ENCODE results near the gene MBD4. TPM values are rescaled to one million over a fixed set of nuclear protein-coding genes. Genes with fewer than 3 reads are reported as not detected.
"Not testable (repeated sequence)": the region's sequence is repeated elsewhere in the genome, so short reads cannot be mapped to it uniquely, and the experiment has no call there.

The MBD4 gene
- total RNA-seq, 1 donor from 2014 or later: 31.6 TPM

DNA sequence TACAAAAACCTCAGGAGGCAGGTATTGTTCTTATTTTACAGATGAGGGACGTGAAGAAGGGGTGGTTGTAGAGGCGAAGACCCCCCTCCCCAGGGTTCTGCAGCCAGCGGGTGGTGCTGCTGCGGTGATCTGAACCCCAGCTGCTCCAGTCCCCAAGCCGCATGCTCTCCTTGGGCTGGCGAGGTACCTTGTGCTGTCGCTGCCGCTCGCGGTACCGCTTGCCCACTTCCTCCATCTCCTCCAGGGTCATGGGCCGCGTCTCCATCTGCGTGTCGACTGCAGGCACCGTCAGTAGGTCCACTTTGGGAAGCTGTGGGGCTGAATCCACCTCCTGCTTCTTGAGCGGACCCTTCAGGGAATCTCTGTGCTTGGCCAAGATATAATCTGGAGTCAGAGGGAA lies 28.8 kb downstream of the MBD4 start:
- no peak for DNase-seq (ENCODE audit: low spot score)

DNA sequence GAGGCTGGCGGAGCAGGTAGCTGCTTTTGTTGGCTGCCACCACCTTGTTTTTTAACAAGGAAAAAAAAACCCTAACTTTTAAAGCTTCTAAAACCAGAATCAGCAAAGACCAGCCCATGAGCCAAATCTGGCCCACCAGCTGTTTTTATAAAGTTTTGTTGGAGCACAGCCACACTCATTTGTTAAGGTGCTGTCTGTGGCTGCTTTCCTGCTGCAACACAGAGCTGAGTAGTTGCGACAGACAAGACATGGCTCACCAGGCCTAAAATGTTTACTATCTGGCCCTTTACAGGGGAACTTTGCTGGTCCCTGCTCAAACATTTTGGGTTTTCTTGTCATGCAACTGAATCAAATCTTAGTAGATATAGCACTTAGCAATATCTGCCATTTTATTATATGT lies 30.2 kb downstream of the MBD4 start:
- DNase-seq (ENCODE audit: low spot score): no peak

DNA sequence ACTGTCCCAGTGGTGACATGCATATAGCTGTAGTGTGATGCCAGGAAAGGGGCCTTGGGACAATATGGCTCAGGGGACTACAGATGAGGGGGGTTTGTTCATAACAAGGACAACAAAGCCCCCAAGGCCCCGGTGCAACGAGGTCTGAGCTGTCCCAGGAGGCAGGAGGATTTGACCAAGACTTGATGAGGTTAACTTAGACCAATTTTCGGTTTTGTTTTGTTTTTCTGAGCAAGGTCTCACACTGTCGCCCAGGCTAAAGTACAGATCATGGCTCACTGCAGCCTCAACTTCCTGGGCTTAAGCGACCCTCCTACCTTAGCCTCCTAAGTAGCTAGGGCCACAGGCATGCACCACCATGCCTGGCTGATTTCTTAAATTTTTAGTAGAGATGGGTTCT lies 35.1 kb downstream of the MBD4 start:
- no peak for DNase-seq (ENCODE audit: low spot score)

DNA sequence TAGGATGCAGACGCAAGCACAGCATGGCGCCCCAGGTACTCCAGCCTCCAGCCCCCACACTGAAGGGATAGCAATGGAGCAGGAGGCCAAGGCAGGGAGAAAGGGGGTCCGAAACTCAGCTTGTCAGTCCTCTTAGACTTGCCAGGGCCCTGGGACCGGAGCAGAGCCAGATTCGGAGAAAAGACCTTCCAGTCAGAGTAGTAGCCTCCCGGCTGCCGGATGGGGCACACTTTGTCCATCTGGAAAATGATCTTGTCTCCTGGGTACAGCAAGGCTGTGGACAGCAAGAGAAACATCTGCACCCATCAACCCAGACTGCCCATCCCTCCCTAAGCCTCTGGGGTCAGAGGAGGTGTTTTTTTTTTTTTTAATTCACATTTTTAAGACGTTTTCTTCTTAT lies 35.6 kb downstream of the MBD4 start:
- DNase-seq (ENCODE audit: low spot score): no peak

DNA sequence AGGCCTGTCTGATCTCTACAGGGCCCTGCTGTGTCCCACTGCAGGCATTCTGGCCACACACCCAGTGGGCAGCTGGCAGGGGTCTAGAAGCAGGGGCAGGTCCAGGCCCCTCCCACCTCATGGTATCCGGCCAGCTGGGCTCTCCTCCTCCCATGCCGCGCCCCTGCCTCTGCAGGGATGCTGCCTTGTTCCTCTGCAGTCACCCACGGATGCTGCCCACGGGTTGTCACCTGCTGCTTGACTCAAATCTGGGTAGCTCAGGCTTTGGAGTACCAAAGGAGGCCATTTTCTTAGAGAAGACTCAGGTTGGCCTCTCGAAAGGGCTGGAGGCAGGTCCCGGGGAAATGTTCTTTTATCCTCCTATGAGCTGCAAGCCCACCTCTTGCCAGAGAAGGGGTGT lies 36.3 kb downstream of the MBD4 start:
- DNase-seq (ENCODE audit: low spot score): no peak

DNA sequence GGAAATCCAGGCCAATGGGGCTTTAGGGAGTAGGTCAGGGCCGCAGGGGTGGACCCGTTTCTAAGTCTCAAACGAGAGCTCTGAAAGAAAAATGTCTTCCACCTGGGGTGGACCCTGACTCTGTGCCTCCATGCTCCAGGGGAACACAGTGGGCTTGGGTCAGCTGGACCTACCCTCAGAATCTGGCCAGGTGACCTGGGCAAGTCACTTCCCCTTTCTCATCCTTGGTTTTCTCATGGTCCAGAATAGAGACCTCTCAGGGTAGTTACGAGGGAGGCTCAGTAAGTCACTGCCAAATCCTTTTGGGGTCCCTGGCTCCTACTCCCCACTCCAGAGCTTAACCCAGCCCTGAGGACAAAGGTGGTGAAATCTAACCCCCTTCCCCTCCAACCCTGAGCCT lies 37.1 kb downstream of the MBD4 start:
- no peak for DNase-seq (ENCODE audit: low spot score)

DNA sequence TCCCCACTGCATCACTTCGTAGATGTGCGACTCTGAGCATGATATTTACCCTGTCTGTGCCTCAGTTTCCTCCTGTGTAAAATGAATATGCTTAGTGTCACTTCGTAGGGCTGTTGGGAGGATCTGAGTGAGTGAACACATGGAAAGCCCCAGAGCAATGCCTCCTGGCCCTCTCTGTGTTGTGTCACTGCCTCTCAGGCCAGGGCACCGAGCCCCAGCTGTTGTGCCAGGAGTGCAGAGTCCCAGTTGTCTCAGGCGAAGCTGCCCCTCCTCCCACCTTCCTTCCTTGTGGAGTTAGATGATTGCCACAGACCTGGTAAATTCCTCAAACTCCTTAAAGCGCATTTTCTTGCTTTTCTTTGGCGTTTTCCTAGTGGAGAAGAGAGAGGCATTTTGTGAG lies 37.5 kb downstream of the MBD4 start:
- DNase-seq (ENCODE audit: low spot score): no peak

DNA sequence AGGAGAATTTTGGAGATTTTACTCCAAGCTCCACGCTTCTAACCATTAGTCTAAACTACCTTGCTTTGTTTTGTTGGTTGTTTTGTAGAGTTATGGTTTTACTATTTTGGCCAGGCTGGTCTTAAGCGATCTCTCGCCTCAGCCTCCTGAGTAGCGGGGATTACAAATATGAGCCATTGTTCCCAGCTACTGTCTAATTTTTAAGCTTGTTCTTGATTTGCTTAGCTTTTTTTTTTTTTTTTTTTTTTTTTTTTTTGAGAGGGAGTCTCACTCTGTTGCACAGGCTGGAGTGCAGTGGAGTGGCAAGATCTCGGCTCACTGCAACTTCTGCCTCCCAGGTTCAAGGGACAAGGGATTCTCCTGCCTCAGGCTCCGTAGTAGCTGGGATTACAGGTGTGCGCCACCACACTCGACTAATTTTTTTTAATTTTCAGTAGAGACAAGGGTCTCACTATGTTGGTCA lies 39.8 kb downstream of the MBD4 start:
- DNase-seq (ENCODE audit: low spot score): no peak

DNA sequence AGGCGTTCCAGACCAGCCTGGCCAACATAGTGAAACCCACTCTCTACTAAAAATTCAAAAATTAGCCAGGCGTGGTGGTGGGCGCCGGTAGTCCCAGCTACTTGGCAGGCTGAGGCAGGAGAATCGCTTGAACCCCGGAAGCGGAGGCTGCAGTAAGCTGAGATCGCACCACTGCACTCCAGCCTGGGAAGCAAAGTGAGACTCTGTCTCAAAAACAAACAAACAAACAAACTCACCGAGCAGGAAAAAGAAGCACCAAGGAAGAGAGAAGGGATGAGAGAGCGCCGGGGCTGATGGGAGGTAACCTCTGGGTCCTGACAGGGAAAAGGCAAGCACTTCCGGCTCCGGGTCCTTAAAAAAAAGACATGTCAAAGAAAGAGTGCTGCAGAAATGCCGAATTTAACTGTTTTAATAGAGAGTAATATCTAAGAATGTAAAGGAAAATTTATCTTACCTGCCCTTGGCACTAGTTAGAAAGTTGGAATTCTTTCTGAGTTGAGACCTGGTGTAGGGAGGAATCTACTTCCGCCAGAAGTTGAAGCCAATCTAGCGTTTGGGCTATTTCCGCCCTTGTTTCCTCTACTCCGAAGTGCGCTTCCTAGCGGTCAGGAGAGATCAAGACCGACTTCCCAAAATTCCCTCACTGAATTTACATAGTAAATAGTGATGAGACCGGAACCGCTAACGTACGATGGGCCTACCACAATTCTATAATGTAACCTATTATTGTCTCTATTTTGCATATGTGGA lies 40.4 kb downstream of the MBD4 start:
- DNase-seq (ENCODE audit: low spot score): peak; percentile 85

DNA sequence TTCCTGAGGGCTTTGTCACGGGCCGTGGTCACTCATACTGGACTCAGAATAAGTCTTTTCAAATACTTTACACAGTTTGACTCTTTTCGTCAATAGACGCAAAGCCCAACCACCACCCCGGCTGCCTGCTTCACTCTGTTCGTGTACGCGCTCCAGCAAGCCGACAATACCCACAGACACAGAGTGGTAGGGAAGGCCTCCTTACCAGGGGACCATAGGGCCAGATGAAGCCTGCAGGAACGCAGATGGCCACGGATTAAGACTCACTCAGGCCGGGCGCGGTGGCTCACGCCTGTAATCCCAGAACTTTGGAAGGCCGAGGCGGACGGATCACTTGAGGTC lies 41.0 kb downstream of the MBD4 start:
- DNase-seq (ENCODE audit: low spot score): no peak

DNA sequence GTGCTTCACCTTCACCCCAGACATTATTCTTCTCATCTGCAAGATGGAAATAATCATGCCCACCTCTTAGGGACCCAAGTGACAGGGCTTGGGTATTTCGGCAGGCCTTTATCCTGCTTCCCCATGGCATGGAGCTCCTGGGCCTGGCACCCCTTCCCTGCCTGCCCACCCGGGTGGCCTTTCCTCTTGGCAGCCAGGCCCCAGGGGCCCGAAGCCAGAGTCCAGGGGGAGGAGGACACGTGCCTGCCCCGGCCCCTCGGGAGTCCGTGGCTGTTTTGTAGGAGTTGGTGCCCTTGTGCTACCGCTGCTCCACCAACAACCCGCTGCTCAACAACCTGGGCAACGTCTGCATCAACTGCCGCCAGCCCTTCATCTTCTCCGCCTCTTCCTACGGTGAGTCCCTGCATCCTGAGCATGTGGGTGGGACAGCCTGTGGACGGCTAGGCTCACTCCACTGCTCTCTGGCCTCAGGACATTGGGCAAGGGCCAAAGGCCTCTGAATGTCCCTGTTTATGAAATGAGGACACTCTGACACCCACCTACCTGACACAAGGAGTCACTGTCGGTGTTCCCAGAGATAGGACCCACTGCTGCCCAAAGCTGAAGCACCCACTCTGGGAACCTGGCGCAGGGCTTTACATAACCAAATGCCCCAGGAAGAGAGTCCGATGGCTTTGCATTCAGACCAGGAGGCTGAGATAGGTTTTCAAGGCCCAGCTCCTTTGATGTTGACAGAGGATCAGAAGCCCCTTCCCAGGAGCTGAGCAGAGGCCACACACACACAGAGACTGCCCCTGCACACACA lies 45.8 kb downstream of the MBD4 start:
- DNase-seq (ENCODE audit: low spot score): not testable (repeated sequence)

DNA sequence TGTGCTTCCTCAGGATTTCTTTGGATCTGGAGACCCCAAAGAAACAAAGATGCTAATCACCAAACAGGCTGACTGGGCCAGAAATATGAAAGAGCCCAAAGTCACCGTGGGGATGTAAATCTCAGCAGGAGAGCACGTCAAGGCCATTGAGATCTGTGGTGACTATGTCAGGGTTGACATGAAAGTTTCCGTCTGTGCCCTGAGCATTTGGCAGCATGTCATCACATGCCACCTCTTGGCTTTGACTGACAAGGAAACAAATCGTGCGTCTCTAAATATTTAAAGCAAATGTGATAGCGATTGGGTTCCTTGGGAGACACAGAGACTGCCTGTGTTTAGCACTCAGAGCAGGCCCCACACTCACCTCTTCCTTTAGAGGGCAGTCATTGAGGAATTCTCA lies 46.5 kb downstream of the MBD4 start:
- peak; percentile 55 for DNase-seq (ENCODE audit: low spot score)

DNA sequence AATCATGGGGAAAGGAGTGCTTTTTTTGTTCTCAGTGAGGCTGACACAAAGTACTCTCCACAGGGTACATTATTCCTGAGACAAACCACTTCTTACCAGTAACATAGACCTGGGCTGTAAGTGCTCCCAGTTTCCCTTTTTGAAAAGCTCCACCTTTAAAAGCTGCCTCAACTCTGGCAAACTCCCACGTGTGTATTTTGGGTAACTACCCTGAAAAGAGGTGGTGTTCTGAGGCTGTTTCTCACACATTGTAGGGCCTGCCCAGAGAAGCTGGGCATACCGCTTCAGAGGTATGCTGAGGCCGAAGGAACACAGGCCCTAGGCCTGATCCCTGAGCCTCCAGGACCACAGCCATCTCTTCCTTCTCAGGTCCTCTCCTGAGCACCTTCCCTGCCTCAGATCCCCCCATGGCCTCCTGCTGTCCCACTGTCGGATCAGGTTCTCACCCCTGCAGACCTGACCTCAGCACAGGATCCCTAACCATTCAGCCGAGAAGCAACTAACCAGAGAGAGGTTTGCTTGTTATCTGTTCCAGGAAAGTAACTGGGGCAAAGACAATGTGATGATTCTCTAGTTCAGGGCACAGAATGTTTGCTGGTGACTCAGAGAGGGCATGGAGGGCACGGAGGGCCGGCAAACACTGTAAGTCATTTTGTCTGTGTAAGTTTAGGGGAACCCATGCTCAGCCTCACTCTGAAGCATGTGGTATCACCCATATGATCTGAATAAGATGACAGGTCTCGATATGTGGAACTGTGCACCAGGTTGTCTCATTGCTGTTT lies 47.5 kb downstream of the MBD4 start:
- DNase-seq (ENCODE audit: low spot score): not testable (repeated sequence)

DNA sequence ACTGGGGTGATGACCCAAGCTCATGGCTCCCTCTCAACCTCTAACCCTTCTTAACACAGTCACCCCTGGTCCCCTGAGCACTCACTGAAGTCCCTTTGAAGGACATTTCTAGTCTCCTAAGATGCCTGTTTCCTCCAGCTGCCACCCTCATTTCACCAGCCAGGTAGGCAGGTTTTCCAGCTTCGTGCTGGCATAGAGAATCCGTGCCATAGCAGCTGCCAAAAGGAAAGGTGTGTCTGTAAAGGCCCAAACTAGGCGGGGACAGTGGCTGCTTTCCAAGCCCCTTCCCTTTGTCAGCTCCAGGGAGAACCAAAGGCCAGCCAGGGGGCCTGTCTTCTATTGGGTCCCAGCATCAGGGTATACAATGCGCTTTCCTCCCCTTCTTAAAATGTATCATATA lies 48.2 kb downstream of the MBD4 start:
- DNase-seq (ENCODE audit: low spot score): not testable (repeated sequence)

DNA sequence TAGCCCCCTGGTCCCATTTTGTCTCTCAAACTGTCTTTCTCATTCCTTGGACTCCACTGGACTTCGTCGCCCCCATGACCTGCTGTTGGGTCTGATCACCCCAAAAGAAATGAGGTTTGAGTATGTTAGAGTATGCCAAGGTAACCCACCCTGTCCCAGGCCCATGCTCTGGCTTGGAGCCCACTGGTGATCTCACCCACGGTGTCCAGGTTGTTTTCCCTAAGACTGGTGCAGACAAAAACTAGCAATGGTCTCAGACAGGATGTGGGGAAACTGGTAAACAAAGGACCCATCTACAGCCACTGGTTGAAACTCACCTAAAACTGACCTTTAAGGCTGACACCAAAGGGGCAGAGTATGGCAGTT lies 50.2 kb downstream of the MBD4 start:
- DNase-seq (ENCODE audit: low spot score): no peak

DNA sequence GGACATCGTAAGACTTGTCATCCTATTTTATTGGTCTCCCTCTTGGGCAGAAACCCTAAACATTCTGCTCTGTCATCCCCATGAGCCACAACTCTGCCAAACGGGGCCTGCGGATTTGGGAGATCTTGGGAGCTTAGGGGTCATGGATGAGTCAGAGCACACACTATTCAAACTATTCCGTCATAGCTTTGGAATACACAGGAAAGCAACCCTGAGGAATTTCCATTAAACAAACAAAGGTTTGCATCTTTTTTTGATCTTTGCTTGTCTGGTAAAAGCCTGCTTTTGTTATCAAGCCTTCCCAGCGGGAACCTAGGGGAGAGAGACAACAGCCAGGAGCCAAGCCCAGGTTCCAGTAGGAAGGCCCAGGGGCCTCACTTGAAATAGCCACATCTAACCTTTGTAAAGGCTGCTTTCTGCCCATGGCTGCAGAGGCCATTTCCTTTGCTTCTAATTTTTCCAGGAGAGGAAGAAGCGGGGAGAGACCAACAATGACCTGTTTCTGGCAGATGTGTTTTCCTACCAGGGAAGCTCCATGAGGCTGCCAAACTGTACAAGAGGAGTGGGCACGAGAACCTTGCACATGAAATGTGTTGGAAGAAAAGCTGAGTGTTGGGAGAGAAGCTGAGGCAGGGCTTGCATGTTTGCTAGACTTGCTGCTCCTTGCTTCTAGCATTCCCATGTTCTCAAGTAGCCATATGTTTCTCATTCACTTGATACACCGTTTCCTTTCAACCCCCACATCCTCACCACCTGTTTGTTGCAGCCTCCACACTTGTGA lies 50.8 kb downstream of the MBD4 start:
- DNase-seq (ENCODE audit: low spot score): not testable (repeated sequence)

DNA sequence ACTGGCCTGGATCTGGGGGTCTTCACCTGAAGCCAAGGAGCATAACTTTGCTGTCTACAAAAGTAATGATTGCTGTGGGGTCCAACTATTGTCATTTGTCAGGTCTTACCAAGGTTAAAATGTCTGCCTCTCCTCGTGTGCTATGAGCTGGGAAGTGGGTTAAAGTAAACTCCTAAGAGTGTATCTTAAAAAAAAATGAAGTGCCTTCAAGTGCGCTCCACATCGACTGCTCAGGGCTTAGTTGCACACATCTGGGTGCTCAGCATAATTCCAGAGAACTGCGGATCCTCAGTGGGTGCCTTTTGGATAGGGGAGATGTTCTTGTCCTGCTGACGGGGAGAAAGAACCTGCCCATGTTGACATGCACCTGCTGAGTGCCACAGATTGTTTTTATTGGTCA lies 52.3 kb downstream of the MBD4 start:
- no peak for DNase-seq (ENCODE audit: low spot score)

DNA sequence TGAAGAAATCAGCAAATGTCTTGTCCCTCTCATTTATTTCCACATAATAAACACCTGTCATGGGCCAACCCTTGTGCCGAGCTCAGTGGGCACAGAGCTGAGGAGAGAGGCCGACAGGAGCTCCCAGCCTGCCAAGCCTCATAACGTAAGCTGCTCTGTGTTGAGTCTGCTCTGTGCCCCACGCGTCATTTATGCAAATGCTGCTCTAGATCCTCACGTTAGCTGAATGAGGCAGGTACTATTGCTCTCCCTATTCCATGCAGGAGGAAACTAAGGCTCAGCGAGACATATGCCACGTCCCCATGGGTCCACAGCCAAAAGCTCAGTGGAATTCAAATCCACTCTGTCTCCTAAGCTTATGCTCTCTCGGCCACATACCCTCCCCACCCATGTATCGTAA lies 52.8 kb downstream of the MBD4 start:
- no peak for DNase-seq (ENCODE audit: low spot score)

DNA sequence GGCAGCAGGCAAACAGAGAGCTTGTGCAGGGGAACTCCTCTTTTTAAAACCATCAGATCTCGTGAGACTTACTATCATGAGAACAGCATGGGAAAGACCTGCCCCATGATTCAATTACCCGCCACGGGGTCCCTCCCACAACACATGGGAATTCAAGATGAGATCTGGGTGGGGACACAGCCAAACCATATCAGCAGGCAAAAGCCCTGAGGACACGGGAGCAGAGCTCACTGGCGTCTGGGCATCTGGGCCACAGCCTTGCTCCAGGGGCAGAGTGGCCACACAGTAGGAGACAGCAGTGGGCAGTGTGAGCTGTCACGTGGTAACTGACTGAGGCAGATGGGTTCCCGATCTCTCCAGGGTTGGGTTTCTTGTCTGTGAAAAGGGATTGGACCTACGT lies 54.2 kb downstream of the MBD4 start:
- DNase-seq (ENCODE audit: low spot score): not testable (repeated sequence)

DNA sequence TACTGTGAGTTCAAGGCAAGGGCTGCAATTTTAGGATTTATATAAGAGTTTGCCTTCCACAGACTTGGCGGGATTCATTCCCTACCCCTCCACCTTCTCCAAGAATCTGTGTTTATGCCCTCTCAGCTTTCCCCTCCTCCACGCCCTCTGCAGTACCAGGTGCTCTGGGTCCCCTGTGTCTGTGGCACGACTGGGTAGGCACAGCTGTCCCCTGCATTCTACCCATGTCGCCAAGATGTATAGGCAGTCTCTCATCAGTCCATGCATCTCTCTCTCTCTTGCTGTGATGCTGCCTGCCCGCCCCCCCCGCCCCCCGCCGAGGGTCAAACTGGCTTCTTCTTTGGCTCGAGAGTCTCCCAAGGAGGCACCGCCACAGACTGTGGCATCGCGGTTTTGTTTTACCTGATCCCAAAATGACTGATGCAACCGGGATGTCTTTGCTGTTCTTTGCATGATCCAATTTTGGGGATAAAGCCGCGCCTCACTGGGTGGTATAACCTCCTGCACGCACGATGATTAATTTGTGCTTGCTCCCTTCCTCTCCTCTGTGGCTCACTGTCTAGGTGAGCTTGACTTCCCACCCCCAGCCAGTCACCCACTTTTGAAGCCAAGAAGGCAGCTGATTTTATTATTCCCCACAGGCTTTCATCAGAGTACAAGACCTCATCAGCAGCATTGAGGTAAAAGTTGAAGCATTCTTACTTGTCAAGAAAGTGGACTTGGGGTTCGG lies 55.0 kb downstream of the MBD4 start:
- DNase-seq (ENCODE audit: low spot score): no peak

DNA sequence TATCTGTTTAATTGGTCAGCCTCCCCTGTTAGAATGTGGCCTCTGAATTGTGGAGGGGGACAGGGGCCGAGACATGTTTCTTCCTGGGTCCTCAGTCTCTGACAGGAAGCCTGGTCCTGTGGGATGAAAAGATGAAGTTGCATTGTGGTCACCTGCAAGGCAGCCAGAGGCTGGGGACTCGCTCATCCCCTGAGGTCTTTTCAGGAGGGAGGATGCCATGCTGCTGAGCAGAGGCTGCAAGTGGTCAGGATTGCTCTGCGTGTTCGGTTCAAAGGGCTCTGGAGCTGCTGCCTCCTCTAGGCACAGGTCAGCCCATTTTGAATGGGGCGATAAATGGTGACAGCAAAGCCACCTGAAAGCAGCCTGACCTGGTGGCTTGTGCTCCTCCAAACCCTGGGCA lies 55.6 kb downstream of the MBD4 start:
- not testable (repeated sequence) for DNase-seq (ENCODE audit: low spot score)

All from ureter (tissue), 1 donor.